Upper lobe of right lung (tissue), 1 donor: ENCODE measurements around the gene COX17. TPM values are rescaled to one million over a fixed set of nuclear protein-coding genes. Genes with fewer than 3 reads are reported as not detected.
A peak's percentile ranks its signal among the peaks of the same experiment; 100 is the strongest.

ENCODE experiments used
- ATAC-seq: fragments of 200-7000 bp; cut with Tn5 transposase; one replicate; pipeline ENCODE4 v1.9.1; 2020; ENCODE audit warnings: mild to moderate bottlenecking, moderate library complexity
- DNase-seq: peaks from one replicate; pipeline ENCODE4 v3.0.0-alpha.2; 2020
- H3K27ac ChIP-seq: fragments of 200-600 bp; one replicate; pipeline ENCODE4 v1.8.0; 2022
- H3K27me3 ChIP-seq: fragments of 200-600 bp; one replicate; pipeline ENCODE4 v1.8.0; 2022; ENCODE audit warnings: mild to moderate bottlenecking
- H3K36me3 ChIP-seq: fragments of 200-600 bp; one replicate; pipeline ENCODE4 v1.8.0; 2022
- H3K4me1 ChIP-seq: fragments of 200-600 bp; one replicate; pipeline ENCODE4 v1.8.0; 2022
- H3K4me3 ChIP-seq: fragments of 200-600 bp; one replicate; pipeline ENCODE4 v1.8.0; 2022; ENCODE audit warnings: mild to moderate bottlenecking
- H3K9me3 ChIP-seq: fragments of 200-600 bp; one replicate; pipeline ENCODE4 v1.8.0; 2022
- intact Hi-C: fragments of 100-400 bp; cut with DNase I; formaldehyde crosslinking; loops from one replicate; pipeline ENCODE4 v1.11.0; 2022
- total RNA-seq: library from RNA; stranded (reverse); fragmentation: NEBNext Ultra II Directional; extraction: Animal tissue kit (Norgen Biotek cat#: 25700); gene quantifications from one replicate; pipeline ENCODE4 v1.2.1, GENCODE V29; 2021
- TF ChIP-seq, protein P1 (sequence below): fragments of 200-600 bp; IDR thresholded peaks from one replicate; pipeline ENCODE4 v1.8.0; 2022; ENCODE audit warnings: antibody characterized with exemption
- donor health status: DM: no; HTN: yes; CAD: no; lungs with severe emphysema.

The COX17 gene
- total RNA-seq, 1 donor from 2014 or later: 48.9 TPM

DNA sequence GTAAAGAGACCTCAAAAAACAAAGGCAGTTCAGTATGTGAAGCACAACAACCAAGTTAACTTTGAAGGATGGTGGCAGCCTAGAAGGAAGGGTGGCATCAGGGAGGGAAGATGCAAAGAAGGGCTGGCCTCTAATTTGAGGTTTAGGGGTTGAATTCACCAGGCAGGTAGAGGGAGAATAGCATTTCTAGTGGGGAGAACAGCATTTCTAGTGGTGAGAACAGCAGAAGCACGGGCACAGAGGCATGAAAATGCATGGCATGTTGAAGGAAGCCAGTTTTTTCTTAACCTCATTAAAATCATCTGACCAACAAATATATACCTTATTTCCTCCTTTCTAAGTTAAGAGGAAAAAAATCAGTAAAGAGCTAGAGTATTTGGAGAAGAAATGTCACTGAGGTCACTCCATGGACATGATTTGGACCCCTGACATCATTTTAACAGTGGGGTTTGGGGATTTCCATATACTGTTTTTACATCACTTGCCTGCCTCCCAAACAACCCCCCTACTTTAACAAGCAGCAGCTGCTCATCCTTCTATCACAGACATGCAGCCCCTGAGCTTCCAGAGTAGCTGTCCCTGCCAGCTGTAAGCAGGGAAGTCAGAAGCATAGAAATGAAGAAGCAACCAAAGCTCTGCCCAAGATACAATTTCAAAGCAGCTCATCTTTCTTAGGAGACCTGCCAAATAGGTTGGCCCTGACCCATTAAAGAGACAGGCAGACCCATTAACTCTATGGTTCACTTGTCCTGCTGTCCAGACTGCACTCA is 14.4 kb downstream of the COX17 start:
- Histone ChIP-seq H3K27ac (no peak overlapping the region), H3K27me3 (no peaks in the 10 kb centered on the region), H3K9me3 (no peaks in the 10 kb centered on the region), H3K36me3 (no peaks in the 10 kb centered on the region), H3K4me3 (no peak overlapping the region), H3K4me1 (peaks cover 13% of the 10 kb centered on the region)
- TF ChIP-seq, protein P1, sequence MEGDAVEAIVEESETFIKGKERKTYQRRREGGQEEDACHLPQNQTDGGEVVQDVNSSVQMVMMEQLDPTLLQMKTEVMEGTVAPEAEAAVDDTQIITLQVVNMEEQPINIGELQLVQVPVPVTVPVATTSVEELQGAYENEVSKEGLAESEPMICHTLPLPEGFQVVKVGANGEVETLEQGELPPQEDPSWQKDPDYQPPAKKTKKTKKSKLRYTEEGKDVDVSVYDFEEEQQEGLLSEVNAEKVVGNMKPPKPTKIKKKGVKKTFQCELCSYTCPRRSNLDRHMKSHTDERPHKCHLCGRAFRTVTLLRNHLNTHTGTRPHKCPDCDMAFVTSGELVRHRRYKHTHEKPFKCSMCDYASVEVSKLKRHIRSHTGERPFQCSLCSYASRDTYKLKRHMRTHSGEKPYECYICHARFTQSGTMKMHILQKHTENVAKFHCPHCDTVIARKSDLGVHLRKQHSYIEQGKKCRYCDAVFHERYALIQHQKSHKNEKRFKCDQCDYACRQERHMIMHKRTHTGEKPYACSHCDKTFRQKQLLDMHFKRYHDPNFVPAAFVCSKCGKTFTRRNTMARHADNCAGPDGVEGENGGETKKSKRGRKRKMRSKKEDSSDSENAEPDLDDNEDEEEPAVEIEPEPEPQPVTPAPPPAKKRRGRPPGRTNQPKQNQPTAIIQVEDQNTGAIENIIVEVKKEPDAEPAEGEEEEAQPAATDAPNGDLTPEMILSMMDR: no peak
- DNase-seq (no peak), ATAC-seq (no peak)
- intact Hi-C loops: no loop called here

DNA sequence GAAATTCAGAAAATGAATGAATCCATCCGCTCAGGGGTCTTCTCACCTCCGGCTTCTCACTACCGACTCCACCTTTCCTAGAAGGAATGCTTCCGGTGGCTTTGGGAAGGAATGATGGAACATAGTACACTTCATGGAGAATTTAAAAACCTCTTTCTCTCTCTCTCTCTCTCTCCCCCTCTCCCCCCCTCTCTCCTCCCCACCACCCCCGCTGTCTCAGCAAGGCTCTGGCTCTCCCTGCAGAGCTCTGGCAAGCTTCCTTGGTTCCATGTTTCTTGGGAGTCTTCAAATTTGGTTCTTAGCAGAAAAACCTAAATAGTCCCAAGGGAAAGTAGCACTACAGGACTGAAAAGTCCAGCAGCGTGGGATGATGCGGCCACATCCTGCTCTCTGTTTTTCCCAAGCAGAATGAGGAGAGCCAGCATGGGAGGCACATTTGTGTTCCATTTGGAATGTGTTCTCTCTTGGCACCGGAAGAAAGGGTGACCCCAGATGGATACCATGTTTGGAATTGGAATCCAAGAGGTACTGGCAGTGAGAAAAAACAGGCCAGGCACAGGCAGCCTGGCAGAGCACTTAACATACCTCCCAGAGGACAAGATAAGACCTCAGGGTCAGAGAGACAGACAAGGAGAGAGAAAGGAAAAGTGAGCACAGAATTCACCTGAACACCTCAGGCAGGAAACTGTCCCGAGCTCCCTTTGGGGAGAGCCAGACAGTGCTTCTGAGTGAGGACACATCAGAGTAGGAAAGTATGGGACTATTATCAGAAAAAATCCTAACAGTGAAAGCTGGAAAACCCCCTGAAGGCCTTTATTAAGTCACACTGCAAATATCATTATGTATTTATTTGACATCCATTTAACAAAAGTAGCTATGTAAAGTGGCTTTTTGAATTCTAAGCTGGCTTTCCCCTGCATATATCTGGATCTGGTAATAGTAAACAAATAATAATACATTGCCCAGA is 16.4 kb downstream of the COX17 start, which contains the start of gene POPDC2:
TSS of gene POPDC2 (minus strand) at position 116 of the 967 bp plus-strand sequence. CDS start 166 bp downstream, outside the sequence.
- H3K36me3 ChIP-seq: no peaks in the 10 kb centered on the region
- ATAC-seq (no peak), DNase-seq (no peak)
- TF ChIP-seq, protein P1: no peak
- H3K4me1 ChIP-seq: peaks cover 17% of the 10 kb centered on the region
- H3K9me3 ChIP-seq: no peaks in the 10 kb centered on the region
- H3K27me3 ChIP-seq: no peaks in the 10 kb centered on the region
- H3K4me3 ChIP-seq: no peak within 1 kb of the TSS
- intact Hi-C loops: no loop called here
- H3K27ac ChIP-seq: no peak within 1 kb of the TSS

DNA sequence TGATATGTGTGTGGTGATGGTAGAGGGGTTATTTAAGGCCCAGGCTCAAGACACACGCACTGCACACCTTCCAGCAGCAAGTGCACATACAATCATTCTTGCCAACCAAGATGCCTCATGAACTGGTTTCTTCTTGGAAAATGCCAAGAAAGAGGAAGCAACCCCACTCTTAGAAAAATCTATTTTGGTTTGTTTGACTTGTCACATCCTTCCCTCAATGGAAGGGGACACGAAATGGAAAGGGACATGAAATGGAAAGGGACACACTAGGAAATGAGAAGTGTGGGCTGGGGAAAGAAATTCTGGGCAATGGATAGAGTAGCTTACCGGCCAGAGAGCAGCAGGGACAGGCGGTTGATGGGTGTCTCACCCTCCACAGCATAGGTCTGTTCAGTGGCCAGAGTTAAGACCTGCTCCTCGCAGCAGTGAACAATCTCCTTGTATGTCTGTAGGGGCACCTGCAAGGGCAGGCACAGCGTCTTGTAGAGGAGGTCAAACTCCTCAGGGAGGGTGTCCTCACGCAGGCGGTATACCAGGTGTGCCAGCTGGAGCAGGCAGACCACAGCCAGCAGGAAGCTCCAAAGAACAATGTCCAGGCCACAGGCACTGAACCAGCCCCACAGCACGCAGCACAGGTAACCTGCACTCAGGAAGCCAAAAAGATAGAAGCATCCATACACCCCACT is 17.5 kb downstream of the COX17 start:
- no peak overlapping the region for H3K4me3 ChIP-seq
- H3K9me3 ChIP-seq: no peaks in the 10 kb centered on the region
- TF ChIP-seq, protein P1: no peak
- ATAC-seq: peak; percentile 28
- no peaks in the 10 kb centered on the region for H3K27me3 ChIP-seq
- peaks cover 17% of the 10 kb centered on the region for H3K4me1 ChIP-seq
- no peaks in the 10 kb centered on the region for H3K36me3 ChIP-seq
- H3K27ac ChIP-seq: no peak overlapping the region
- intact Hi-C loops: no loop called here
- no peak for DNase-seq

DNA sequence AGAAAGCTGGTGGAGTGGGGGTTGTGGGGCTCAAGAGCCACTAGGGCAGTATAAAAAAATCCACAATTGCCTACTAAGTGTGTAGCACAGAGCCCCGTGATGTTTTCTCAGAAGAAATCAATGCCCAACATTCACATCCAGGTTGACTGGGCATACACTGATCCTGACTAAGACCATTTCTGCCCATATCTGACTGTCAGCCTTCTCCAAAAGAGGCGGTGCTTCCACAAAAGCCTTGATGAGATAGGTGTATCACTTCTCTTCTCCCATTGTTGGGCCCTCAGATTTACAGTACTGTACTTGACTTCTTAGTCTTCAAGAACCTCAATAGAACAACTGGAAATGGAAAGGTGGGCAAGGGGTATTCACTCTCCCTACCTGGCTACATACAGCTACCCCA is 18.2 kb downstream of the COX17 start:
- H3K4me1 ChIP-seq: peaks cover 17% of the 10 kb centered on the region
- no peaks in the 10 kb centered on the region for H3K27me3 ChIP-seq
- no peak overlapping the region for H3K4me3 ChIP-seq
- no peaks in the 10 kb centered on the region for H3K36me3 ChIP-seq
- no peak overlapping the region for H3K27ac ChIP-seq
- TF ChIP-seq, protein P1: no peak
- intact Hi-C loops: no loop called here
- ATAC-seq (no peak), DNase-seq (no peak)
- no peaks in the 10 kb centered on the region for H3K9me3 ChIP-seq

DNA sequence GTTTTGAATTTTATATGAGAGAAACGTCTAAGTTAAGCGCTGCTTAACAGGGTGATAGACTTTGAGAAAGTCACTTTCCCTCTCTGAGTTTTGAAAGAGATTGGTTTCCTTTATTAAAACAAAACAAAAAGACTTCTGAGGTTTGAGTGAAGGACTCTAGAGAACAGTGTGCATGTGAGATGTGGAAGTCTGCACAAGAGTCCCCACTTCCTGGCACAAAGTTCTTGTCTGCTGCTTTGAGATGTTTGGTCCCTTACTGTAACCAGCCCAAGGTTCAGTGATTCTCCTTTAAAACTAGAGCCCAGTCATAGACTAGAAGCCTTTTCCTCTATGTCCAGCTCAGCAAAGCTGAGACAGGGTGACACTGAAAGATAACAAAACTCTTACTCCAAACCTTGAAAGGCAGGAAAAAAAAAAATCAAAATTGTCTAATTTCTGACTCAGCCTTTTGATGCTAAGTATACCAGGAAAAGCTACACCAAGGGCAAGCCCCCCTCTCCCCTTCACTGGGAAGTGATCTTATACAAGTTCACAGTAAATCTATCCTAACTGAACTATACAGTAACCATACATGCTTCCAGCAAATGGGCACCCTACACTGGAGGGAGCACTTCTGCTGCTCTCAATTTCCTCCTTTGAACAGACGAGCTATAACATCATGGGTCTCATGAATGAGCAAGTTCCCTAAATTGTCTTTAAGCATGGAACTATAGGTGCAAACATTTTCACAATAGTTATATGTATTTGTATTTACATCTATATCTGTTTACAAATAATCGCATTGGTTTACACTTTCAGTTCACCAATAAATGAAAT is 19.1 kb downstream of the COX17 start:
- Histone ChIP-seq H3K4me1 (peaks cover 17% of the 10 kb centered on the region), H3K27ac (no peak overlapping the region), H3K36me3 (no peaks in the 10 kb centered on the region), H3K9me3 (no peaks in the 10 kb centered on the region), H3K27me3 (no peaks in the 10 kb centered on the region), H3K4me3 (no peak overlapping the region)
- ATAC-seq (peak; percentile 66), DNase-seq (no peak)
- intact Hi-C loops: no loop called here
- TF ChIP-seq, protein P1: no peak
